A549 (cell line): Measurements from ENCODE around the gene DNASE1L1.

Experiments
- CHD2 ChIP-seq: fragments of 150-350 bp; IDR thresholded peaks from 2 replicates; pipeline ENCODE4 v1.6.1; 2014; ENCODE audit warnings: low read length; ENCODE audit not compliant: partially characterized antibody
- CHD4 ChIP-seq: fragments of 200-600 bp; sonication (generic); IDR thresholded peaks from 2 replicates; pipeline ENCODE4 v1.6.1; 2016; ENCODE audit warnings: antibody characterized with exemption, mild to moderate bottlenecking, borderline replicate concordance
- EP300 ChIP-seq, 2 experiments: fragments of >200 bp; sonication (Bioruptor Twin); formaldehyde crosslinking; IDR thresholded peaks; 2 replicates in 1 of 2; 3 replicates in 1 of 2; pipeline ENCODE4 v1.6.1; 2016 to 2017
- NPAS2 ChIP-seq: fragments of 250-450 bp; sonication (Bioruptor Pico); IDR thresholded peaks from 2 replicates; pipeline ENCODE4 v1.8.0; 2022; ENCODE audit warnings: mild to moderate bottlenecking, moderate library complexity, borderline replicate concordance
- RCOR1 ChIP-seq: fragments of 150-350 bp; IDR thresholded peaks from 2 replicates; pipeline ENCODE4 v1.6.1; 2014; ENCODE audit warnings: antibody characterized with exemption, low read length, low read depth
- SREBF2 ChIP-seq: fragments of 450-650 bp; IDR thresholded peaks from 2 replicates; pipeline ENCODE4 v1.6.1; 2014; ENCODE audit warnings: mild to moderate bottlenecking, moderate library complexity
- TP53 ChIP-seq: fragments of 250-450 bp; sonication (Bioruptor Pico); IDR thresholded peaks from 2 replicates; pipeline ENCODE4 v1.5.0; 2021; ENCODE audit warnings: mild to moderate bottlenecking, moderate library complexity
- ZNF302 ChIP-seq: fragments of 250-450 bp; sonication (Bioruptor Pico); IDR thresholded peaks from 2 replicates; pipeline ENCODE4 v1.9.0; 2021; ENCODE audit warnings: inconsistent platforms, mild to moderate bottlenecking, moderate library complexity
- TF ChIP-seq, protein P1 (sequence below): fragments of >200 bp; sonication (Bioruptor Twin); formaldehyde crosslinking; IDR thresholded peaks from 3 replicates; pipeline ENCODE4 v1.5.1; 2016
- TF ChIP-seq, protein P2 (sequence below): fragments of 200-600 bp; sonication (generic); IDR thresholded peaks from 2 replicates; pipeline ENCODE4 v1.6.1; 2016; ENCODE audit warnings: antibody characterized with exemption, mild to moderate bottlenecking, moderate library complexity
- TF ChIP-seq, protein P3 (sequence below): IDR thresholded peaks from 2 replicates; pipeline ENCODE4 v1.6.1; 2012; ENCODE audit warnings: low read depth, borderline replicate concordance
- TF ChIP-seq, protein P4 (sequence below): fragments of 250-450 bp; sonication (Bioruptor Pico); IDR thresholded peaks from 2 replicates; pipeline ENCODE4 v1.5.0; 2021; ENCODE audit warnings: mild to moderate bottlenecking, moderate library complexity, borderline replicate concordance

GRCh38 chrX:154368630-154369448 is 40.2 kb downstream of the DNASE1L1 start:
- TF ChIP-seq, protein P1, sequence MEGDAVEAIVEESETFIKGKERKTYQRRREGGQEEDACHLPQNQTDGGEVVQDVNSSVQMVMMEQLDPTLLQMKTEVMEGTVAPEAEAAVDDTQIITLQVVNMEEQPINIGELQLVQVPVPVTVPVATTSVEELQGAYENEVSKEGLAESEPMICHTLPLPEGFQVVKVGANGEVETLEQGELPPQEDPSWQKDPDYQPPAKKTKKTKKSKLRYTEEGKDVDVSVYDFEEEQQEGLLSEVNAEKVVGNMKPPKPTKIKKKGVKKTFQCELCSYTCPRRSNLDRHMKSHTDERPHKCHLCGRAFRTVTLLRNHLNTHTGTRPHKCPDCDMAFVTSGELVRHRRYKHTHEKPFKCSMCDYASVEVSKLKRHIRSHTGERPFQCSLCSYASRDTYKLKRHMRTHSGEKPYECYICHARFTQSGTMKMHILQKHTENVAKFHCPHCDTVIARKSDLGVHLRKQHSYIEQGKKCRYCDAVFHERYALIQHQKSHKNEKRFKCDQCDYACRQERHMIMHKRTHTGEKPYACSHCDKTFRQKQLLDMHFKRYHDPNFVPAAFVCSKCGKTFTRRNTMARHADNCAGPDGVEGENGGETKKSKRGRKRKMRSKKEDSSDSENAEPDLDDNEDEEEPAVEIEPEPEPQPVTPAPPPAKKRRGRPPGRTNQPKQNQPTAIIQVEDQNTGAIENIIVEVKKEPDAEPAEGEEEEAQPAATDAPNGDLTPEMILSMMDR, result no peak
- TF ChIP-seq, protein P2, sequence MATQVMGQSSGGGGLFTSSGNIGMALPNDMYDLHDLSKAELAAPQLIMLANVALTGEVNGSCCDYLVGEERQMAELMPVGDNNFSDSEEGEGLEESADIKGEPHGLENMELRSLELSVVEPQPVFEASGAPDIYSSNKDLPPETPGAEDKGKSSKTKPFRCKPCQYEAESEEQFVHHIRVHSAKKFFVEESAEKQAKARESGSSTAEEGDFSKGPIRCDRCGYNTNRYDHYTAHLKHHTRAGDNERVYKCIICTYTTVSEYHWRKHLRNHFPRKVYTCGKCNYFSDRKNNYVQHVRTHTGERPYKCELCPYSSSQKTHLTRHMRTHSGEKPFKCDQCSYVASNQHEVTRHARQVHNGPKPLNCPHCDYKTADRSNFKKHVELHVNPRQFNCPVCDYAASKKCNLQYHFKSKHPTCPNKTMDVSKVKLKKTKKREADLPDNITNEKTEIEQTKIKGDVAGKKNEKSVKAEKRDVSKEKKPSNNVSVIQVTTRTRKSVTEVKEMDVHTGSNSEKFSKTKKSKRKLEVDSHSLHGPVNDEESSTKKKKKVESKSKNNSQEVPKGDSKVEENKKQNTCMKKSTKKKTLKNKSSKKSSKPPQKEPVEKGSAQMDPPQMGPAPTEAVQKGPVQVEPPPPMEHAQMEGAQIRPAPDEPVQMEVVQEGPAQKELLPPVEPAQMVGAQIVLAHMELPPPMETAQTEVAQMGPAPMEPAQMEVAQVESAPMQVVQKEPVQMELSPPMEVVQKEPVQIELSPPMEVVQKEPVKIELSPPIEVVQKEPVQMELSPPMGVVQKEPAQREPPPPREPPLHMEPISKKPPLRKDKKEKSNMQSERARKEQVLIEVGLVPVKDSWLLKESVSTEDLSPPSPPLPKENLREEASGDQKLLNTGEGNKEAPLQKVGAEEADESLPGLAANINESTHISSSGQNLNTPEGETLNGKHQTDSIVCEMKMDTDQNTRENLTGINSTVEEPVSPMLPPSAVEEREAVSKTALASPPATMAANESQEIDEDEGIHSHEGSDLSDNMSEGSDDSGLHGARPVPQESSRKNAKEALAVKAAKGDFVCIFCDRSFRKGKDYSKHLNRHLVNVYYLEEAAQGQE, result no peak
- TF ChIP-seq, protein P3, sequence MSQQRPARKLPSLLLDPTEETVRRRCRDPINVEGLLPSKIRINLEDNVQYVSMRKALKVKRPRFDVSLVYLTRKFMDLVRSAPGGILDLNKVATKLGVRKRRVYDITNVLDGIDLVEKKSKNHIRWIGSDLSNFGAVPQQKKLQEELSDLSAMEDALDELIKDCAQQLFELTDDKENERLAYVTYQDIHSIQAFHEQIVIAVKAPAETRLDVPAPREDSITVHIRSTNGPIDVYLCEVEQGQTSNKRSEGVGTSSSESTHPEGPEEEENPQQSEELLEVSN, result no peak
- TF ChIP-seq EP300 (IDR thresholded peaks at IDR 0.05) (no peak), RCOR1 (no peak), CHD2 (no peak), CHD4 (no peak), SREBF2 (no peak), ZNF302 (CRISPR knock-in tag) (no peak), TP53 (CRISPR knock-in tag) (no peak), NPAS2 (CRISPR knock-in tag) (no peak)
- TF ChIP-seq, protein P4, sequence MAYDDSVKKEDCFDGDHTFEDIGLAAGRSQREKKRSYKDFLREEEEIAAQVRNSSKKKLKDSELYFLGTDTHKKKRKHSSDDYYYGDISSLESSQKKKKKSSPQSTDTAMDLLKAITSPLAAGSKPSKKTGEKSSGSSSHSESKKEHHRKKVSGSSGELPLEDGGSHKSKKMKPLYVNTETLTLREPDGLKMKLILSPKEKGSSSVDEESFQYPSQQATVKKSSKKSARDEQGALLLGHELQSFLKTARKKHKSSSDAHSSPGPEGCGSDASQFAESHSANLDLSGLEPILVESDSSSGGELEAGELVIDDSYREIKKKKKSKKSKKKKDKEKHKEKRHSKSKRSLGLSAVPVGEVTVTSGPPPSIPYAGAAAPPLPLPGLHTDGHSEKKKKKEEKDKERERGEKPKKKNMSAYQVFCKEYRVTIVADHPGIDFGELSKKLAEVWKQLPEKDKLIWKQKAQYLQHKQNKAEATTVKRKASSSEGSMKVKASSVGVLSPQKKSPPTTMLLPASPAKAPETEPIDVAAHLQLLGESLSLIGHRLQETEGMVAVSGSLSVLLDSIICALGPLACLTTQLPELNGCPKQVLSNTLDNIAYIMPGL (CRISPR knock-in tag), result no peak
